Mammary epithelial cell (primary cell): ENCODE data around the gene TMEM134.

Source experiments
- CTCF ChIP-seq, 2 donors: IDR thresholded peaks in 1 of 2; conservative IDR thresholded peaks in 1 of 2; 2 replicates each; pipeline ENCODE4 v1.5.1; 2011 to 2012; ENCODE audit warnings: inconsistent platforms in 2 of 2, low read length in 2 of 2, mild to moderate bottlenecking in 2 of 2, control low read depth in 1 of 2, low read depth in 1 of 2; ENCODE audit not compliant: insufficient read depth in 1 of 2; ENCODE audit errors: extremely low read depth in 1 of 2
- EZH2 ChIP-seq: IDR thresholded peaks from 2 replicates; pipeline ENCODE4 v1.6.1; 2012; ENCODE audit warnings: low read length, inconsistent platforms, borderline replicate concordance

GRCh38 chr11:67448220-67448609 lies 20.8 kb downstream of the TMEM134 start:
- TF ChIP-seq CTCF (conservative IDR thresholded peaks at IDR 0.05 in 1 of 2, IDR thresholded peaks at IDR 0.05 in 1 of 2; ENCODE audit: extremely low read depth in 1 of 2, insufficient read depth in 1 of 2, low read depth in 1 of 2, low read length in 2 of 2): no peak
- no peak for TF ChIP-seq EZH2
